Caco-2 (cell line): ENCODE results near the gene GUK1. TPM values are rescaled to one million over a fixed set of nuclear protein-coding genes. Genes with fewer than 3 reads are reported as not detected.
A peak's percentile ranks its signal among the peaks of the same experiment; 100 is the strongest.

ENCODE experiments used
- BruUV-seq: library from RNA; stranded (reverse); fragments of 400-500 nt; replicated peaks from 2 replicates; lab custom pipeline; 2021; lab: Mats Ljungman, UMichigan
- CTCF ChIA-PET: fragments of 300-600 bp; sonication (Branson Sonifier 250); formaldehyde crosslinking; loops from one replicate; lab custom pipeline; 2022; ENCODE audit warnings: antibody characterized with exemption; lab: Charles Lee
- POLR2A ChIA-PET: fragments of 300-600 bp; sonication (Branson Sonifier 250); formaldehyde crosslinking; loops from one replicate; lab custom pipeline; 2022; ENCODE audit warnings: antibody characterized with exemption; lab: Charles Lee
- DNase-seq, 2 experiments: peaks; one replicate each; pipeline versions ENCODE4 v3.0.0 to v3.0.0-alpha.2; 2020 to 2022
- H3K27me3 ChIP-seq: replicated peaks from 2 replicates; pipeline ENCODE4 v1.6.0; 2011; ENCODE audit warnings: low read length; ENCODE audit not compliant: control insufficient read depth, insufficient read depth
- H3K36me3 ChIP-seq: 2 replicates; pipeline ENCODE4 v1.5.1; 2011; ENCODE audit warnings: low read length; ENCODE audit not compliant: control insufficient read depth, insufficient read depth
- H3K4me1 ChIP-seq: fragments of 250-450 bp; sonication (Bioruptor Pico); 2 replicates; pipeline ENCODE4 v1.5.1; 2020; ENCODE audit warnings: mild to moderate bottlenecking
- H3K4me3 ChIP-seq: 2 replicates; pipeline ENCODE4 v1.5.1; 2011; ENCODE audit warnings: low read depth, mild to moderate bottlenecking, control low read depth, low read length
- H3K9me3 ChIP-seq: fragments of 250-450 bp; sonication (Bioruptor Pico); 2 replicates; pipeline ENCODE4 v1.5.1; 2020; ENCODE audit warnings: mild to moderate bottlenecking, moderate library complexity
- H3K27ac Mint-ChIP-seq: one replicate; pipeline ENCODE4 v1.8.0; 2022; ENCODE audit warnings: mixed read lengths; ENCODE audit not compliant: unreplicated experiment
- H3K27me3 Mint-ChIP-seq: one replicate; pipeline ENCODE4 v1.8.0; 2022; ENCODE audit warnings: mixed read lengths; ENCODE audit not compliant: insufficient read depth, unreplicated experiment
- H3K36me3 Mint-ChIP-seq: one replicate; pipeline ENCODE4 v1.8.0; 2022; ENCODE audit warnings: mild to moderate bottlenecking, mixed read lengths; ENCODE audit not compliant: insufficient read depth, unreplicated experiment
- H3K4me1 Mint-ChIP-seq: one replicate; pipeline ENCODE4 v1.8.0; 2022; ENCODE audit warnings: low read depth, mixed read lengths; ENCODE audit not compliant: unreplicated experiment
- H3K4me3 Mint-ChIP-seq: one replicate; pipeline ENCODE4 v1.8.0; 2022; ENCODE audit warnings: mild to moderate bottlenecking, moderate library complexity, mixed read lengths; ENCODE audit not compliant: unreplicated experiment
- H3K9me3 Mint-ChIP-seq: one replicate; pipeline ENCODE4 v1.8.0; 2022; ENCODE audit warnings: mixed read lengths; ENCODE audit not compliant: unreplicated experiment
- CTCF ChIP-seq, 2 experiments: fragments of 200-600 bp in 1 of 2; IDR thresholded peaks; 1 replicate in 1 of 2; 2 replicates in 1 of 2; pipeline versions ENCODE4 v1.5.1 to v1.8.0; 2011 to 2022; ENCODE audit warnings: antibody characterized with exemption in 1 of 2, control low read depth in 1 of 2, inconsistent platforms in 1 of 2, low read depth in 1 of 2, low read length in 1 of 2, mild to moderate bottlenecking in 1 of 2, moderate library complexity in 1 of 2; ENCODE audit not compliant: insufficient read depth in 1 of 2, severe bottlenecking in 1 of 2, unreplicated experiment in 1 of 2
- intact Hi-C: fragments of 100-400 bp; cut with micrococcal nuclease; formaldehyde crosslinking; loops from one replicate; pipeline ENCODE4 v1.10.0; 2022; ENCODE audit not compliant: unreplicated experiment
- total RNA-seq: library from RNA; stranded (reverse); gene quantifications from 2 replicates; pipeline ENCODE4 v1.2.3, GENCODE V29; 2022

Gene GUK1
- total RNA-seq, 1 experiment from 2014 or later = 73.6 TPM

- no peak overlapping the region for H3K27ac Mint-ChIP-seq
- no peaks in the 10 kb centered on the region for H3K9me3 Mint-ChIP-seq
- H3K27me3 Mint-ChIP-seq = no peaks in the 10 kb centered on the region
- no peak for DNase-seq
- intact Hi-C loops = loop anchor here (10.0 kb wide), 1 partner anchor 128 kb away; no protein-coding TSS in a partner anchor
- no TSS peak for BruUV-seq
- peaks cover 15% of the 10 kb centered on the region for H3K36me3 Mint-ChIP-seq
- no peaks in the 10 kb centered on the region for H3K4me1 Mint-ChIP-seq
- no peak overlapping the region for H3K4me3 Mint-ChIP-seq
- TF ChIP-seq CTCF (IDR thresholded peaks at IDR 0.05; ENCODE audit: insufficient read depth in 1 of 2, low read depth in 1 of 2, low read length in 1 of 2, severe bottlenecking in 1 of 2, unreplicated experiment in 1 of 2) = no peak
- Histone ChIP-seq H3K4me3 (no peak overlapping the region), H3K36me3 (0 out of 2 replicates have a peak, but pooled peaks cover 1% of the 10 kb centered on the region), H3K4me1 (peaks cover 10% of the 10 kb centered on the region), H3K9me3 (no peaks in the 10 kb centered on the region), H3K27me3 (no peaks in the 10 kb centered on the region)
- CTCF ChIA-PET = no interaction called here
- POLR2A ChIA-PET = interaction anchor here (0.5 kb wide), 1 partner anchor 28 kb away, joined by 6 read pairs; no protein-coding TSS in a partner anchor
These were observed 3.2 kb upstream of the GUK1 start for GRCh38 chr1:228136901-228137300.

GRCh38 chr1:228139406-228139930 lies 611 bp upstream of the GUK1 start:
- H3K4me3 Mint-ChIP-seq = peak overlapping the region; percentile 85
- ChIA-PET POLR2A (no interaction called here), CTCF (interaction anchor here (1.5 to 2.3 kb wide), 2 partner anchors 9 to 26 kb away, joined by 4 to 10 read pairs; partner anchors contain the start of gene IBA57)
- no peaks in the 10 kb centered on the region for H3K9me3 ChIP-seq
- TF ChIP-seq CTCF (IDR thresholded peaks at IDR 0.05; ENCODE audit: insufficient read depth in 1 of 2, low read depth in 1 of 2, low read length in 1 of 2, severe bottlenecking in 1 of 2, unreplicated experiment in 1 of 2) = no peak
- 0 out of 2 replicates have a peak, but pooled peaks cover 1% of the 10 kb centered on the region for H3K36me3 ChIP-seq
- no peaks in the 10 kb centered on the region for H3K4me1 Mint-ChIP-seq
- H3K4me3 ChIP-seq = peak overlapping the region; percentile 90
- DNase-seq = no peak
- peaks cover 5% of the 10 kb centered on the region for H3K4me1 ChIP-seq
- no TSS peak for BruUV-seq
- H3K27me3 ChIP-seq = no peaks in the 10 kb centered on the region
- intact Hi-C loops = loop anchor here (1.0 to 10.0 kb wide), 2 partner anchors 8 to 125 kb away; no protein-coding TSS in a partner anchor
- peaks cover 21% of the 10 kb centered on the region for H3K36me3 Mint-ChIP-seq
- H3K27ac Mint-ChIP-seq = peak overlapping the region; percentile 91
- H3K9me3 Mint-ChIP-seq = no peaks in the 10 kb centered on the region
- no peaks in the 10 kb centered on the region for H3K27me3 Mint-ChIP-seq

GRCh38 chr1:228140724-228141225 lies 696 bp downstream of the GUK1 start:
- H3K4me3 Mint-ChIP-seq = peak overlapping the region; percentile 85
- Histone ChIP-seq H3K36me3 (peaks cover 1% of the 10 kb centered on the region; the same call in 1 of the 2 replicates), H3K4me1 (peaks cover 5% of the 10 kb centered on the region), H3K27me3 (no peaks in the 10 kb centered on the region), H3K9me3 (no peaks in the 10 kb centered on the region), H3K4me3 (peak overlapping the region; percentile 90)
- no TSS peak for BruUV-seq
- H3K36me3 Mint-ChIP-seq = peaks cover 21% of the 10 kb centered on the region
- peak overlapping the region; percentile 91 for H3K27ac Mint-ChIP-seq
- no peaks in the 10 kb centered on the region for H3K27me3 Mint-ChIP-seq
- ChIA-PET POLR2A (interaction anchor here (1.1 to 1.4 kb wide), 3 partner anchors 10 to 31 kb away, joined by 4 to 9 read pairs (median 8); partner anchors contain the start of gene IBA57), CTCF (interaction anchor here (1.5 to 2.3 kb wide), 2 partner anchors 10 to 25 kb away, joined by 4 to 10 read pairs; partner anchors contain the start of gene IBA57)
- no peaks in the 10 kb centered on the region for H3K4me1 Mint-ChIP-seq
- no peak for DNase-seq
- H3K9me3 Mint-ChIP-seq = no peaks in the 10 kb centered on the region
- intact Hi-C loops = loop anchor here (1.0 to 2.0 kb wide), 3 partner anchors 25 to 58 kb away; partner anchors contain the start of genes ARF1 and IBA57
- no peak for TF ChIP-seq CTCF (IDR thresholded peaks at IDR 0.05; ENCODE audit: insufficient read depth in 1 of 2, low read depth in 1 of 2, low read length in 1 of 2, severe bottlenecking in 1 of 2, unreplicated experiment in 1 of 2)
